GM12878 (cell line): ENCODE results near the gene TSHZ2. TPM values are rescaled to one million over a fixed set of nuclear protein-coding genes. Genes with fewer than 3 reads are reported as not detected.

Experiments used
- ATAC-seq: fragments of 200-7000 bp; cut with Tn5 transposase; 3 replicates; pipeline ENCODE4 v1.9.1; 2020; ENCODE audit warnings: mild to moderate bottlenecking, moderate library complexity
- BruUV-seq: library from RNA; stranded (reverse); fragments of 400-500 nt; replicated peaks from 2 replicates; lab custom pipeline; 2021; lab: Mats Ljungman, UMichigan
- CTCF ChIA-PET: fragments of 300-600 bp; sonication (Branson Sonifier 250); formaldehyde crosslinking; extraction: SDS; loops from one replicate; lab custom pipeline; 2021; ENCODE audit warnings: inconsistent platforms; lab: Yijun Ruan, JAX
- POLR2A ChIA-PET: fragments of 350-600 bp; formaldehyde crosslinking; extraction: SDS; loops from one replicate; lab custom pipeline; 2021; ENCODE audit warnings: inconsistent platforms; lab: Charles Lee
- RAD21 ChIA-PET: fragments of 300-600 bp; sonication (Branson Sonifier 250); formaldehyde crosslinking; loops from one replicate; lab custom pipeline; 2023; ENCODE audit warnings: antibody characterized with exemption; ENCODE audit not compliant: unreplicated experiment; lab: Charles Lee
- SMC1A ChIA-PET: fragments of 300-600 bp; sonication (Branson Sonifier 250); formaldehyde crosslinking; loops from one replicate; lab custom pipeline; 2023; ENCODE audit not compliant: unreplicated experiment, uncharacterized antibody; lab: Charles Lee
- DNase-seq: peaks from one replicate; pipeline ENCODE4 v3.0.0-alpha.2; 2011; ENCODE audit warnings: low read depth, low spot score
- FAIRE-seq: peaks from 3 replicates; lab custom pipeline; 2011; peaks lifted over from hg19 to GRCh38; lab: Jason Lieb, UNC
- H2AFZ ChIP-seq: 2 replicates; pipeline ENCODE4 v1.6.0; 2011; ENCODE audit warnings: low read depth, low read length, control low read depth; ENCODE audit not compliant: control insufficient read depth
- H3K27ac ChIP-seq: 2 replicates; pipeline ENCODE4 v1.5.1; 2011; ENCODE audit warnings: control low read depth; ENCODE audit not compliant: control insufficient read depth, insufficient read depth
- H3K27me3 ChIP-seq, 2 experiments: replicated peaks in 1 of 2; 2 replicates each; pipeline versions ENCODE4 v1.6.0 to v1.6.1; 2011; ENCODE audit warnings: low read length in 1 of 2; ENCODE audit not compliant: control insufficient read depth in 2 of 2, insufficient read depth in 2 of 2
- H3K36me3 ChIP-seq, 2 experiments: 2 replicates each; pipeline ENCODE4 v1.5.1; 2011; ENCODE audit warnings: low read length in 1 of 2; ENCODE audit not compliant: control insufficient read depth in 2 of 2, insufficient read depth in 2 of 2
- H3K4me1 ChIP-seq: 2 replicates; pipeline ENCODE4 v1.6.1; 2011; ENCODE audit warnings: mild to moderate bottlenecking, low read length, moderate library complexity, mixed read lengths; ENCODE audit not compliant: control insufficient read depth, insufficient read depth
- H3K4me2 ChIP-seq: 2 replicates; pipeline ENCODE4 v1.6.0; 2011; ENCODE audit warnings: control low read depth; ENCODE audit not compliant: control insufficient read depth, insufficient read depth
- H3K4me3 ChIP-seq: fragments of 200-600 bp; sonication (generic); 2 replicates; pipeline ENCODE4 v1.5.1; 2016
- H3K79me2 ChIP-seq: 2 replicates; pipeline ENCODE4 v1.6.0; 2011; ENCODE audit warnings: low read length; ENCODE audit not compliant: control insufficient read depth, insufficient read depth
- H3K9ac ChIP-seq: 2 replicates; pipeline ENCODE4 v1.8.0; 2011; ENCODE audit warnings: low read length, control low read depth, mixed read lengths; ENCODE audit not compliant: control insufficient read depth, insufficient read depth
- H3K9me3 ChIP-seq: replicated peaks from 3 replicates; pipeline ENCODE4 v1.5.1; 2011; ENCODE audit warnings: mild to moderate bottlenecking, low read length; ENCODE audit not compliant: control insufficient read depth, insufficient read depth
- H4K20me1 ChIP-seq: 2 replicates; pipeline ENCODE4 v1.6.0; 2011; ENCODE audit not compliant: control insufficient read depth, insufficient read depth
- CEBPZ ChIP-seq: fragments of 150-350 bp; IDR thresholded peaks from 2 replicates; pipeline ENCODE4 v1.6.1; 2016; ENCODE audit warnings: low read depth, low read length
- EGR1 ChIP-seq, 2 experiments: IDR thresholded peaks; 1 replicate in 1 of 2; 2 replicates in 1 of 2; pipeline ENCODE4 v1.6.1; 2011 to 2012; ENCODE audit warnings: low read depth in 2 of 2, low read length in 2 of 2, borderline replicate concordance in 1 of 2, mild to moderate bottlenecking in 1 of 2, moderate library complexity in 1 of 2
- FOS ChIP-seq: IDR thresholded peaks from 3 replicates; pipeline ENCODE4 v1.6.1; 2011; ENCODE audit warnings: borderline replicate concordance; ENCODE audit not compliant: insufficient read length; ENCODE audit errors: extremely low read depth
- GABPA ChIP-seq: IDR thresholded peaks from 2 replicates; pipeline ENCODE4 v1.6.1; 2014; ENCODE audit warnings: antibody characterized with exemption, low read depth, mild to moderate bottlenecking, inconsistent platforms
- HDGF ChIP-seq: fragments of 450-650 bp; IDR thresholded peaks from 2 replicates; pipeline ENCODE4 v1.6.1; 2016; ENCODE audit warnings: antibody characterized with exemption
- IKZF2 ChIP-seq, 2 experiments: fragments of 450-650 bp; IDR thresholded peaks; 2 replicates each; pipeline ENCODE4 v1.6.1; 2017; ENCODE audit warnings: mild to moderate bottlenecking in 2 of 2, moderate library complexity in 2 of 2
- NR2C1 ChIP-seq: fragments of 450-650 bp; IDR thresholded peaks from 2 replicates; pipeline ENCODE4 v1.6.1; 2017; ENCODE audit warnings: antibody characterized with exemption, mild to moderate bottlenecking, moderate library complexity
- POLR2A ChIP-seq: IDR thresholded peaks from 2 replicates; pipeline ENCODE4 v1.6.1; 2011; ENCODE audit warnings: low read depth, mild to moderate bottlenecking, low read length
- PRDM15 ChIP-seq: fragments of 450-650 bp; formaldehyde crosslinking; IDR thresholded peaks from 2 replicates; pipeline ENCODE4 v1.4.0; 2020; ENCODE audit warnings: mild to moderate bottlenecking, moderate library complexity
- RAD21 ChIP-seq: IDR thresholded peaks from 2 replicates; pipeline ENCODE4 v1.6.1; 2011; ENCODE audit warnings: mild to moderate bottlenecking, low read depth, low read length, moderate library complexity; ENCODE audit not compliant: insufficient read depth
- RAD51 ChIP-seq: fragments of 450-650 bp; IDR thresholded peaks from 2 replicates; pipeline ENCODE4 v1.6.1; 2016; ENCODE audit warnings: moderate library complexity, mild to moderate bottlenecking, inconsistent platforms
- SIN3A ChIP-seq: IDR thresholded peaks from 2 replicates; pipeline ENCODE4 v1.6.1; 2012; ENCODE audit warnings: low read depth, low read length, improper control_type of control experiment
- ZSCAN29 ChIP-seq: fragments of 450-650 bp; IDR thresholded peaks from 2 replicates; pipeline ENCODE4 v1.6.1; 2017; ENCODE audit warnings: mild to moderate bottlenecking, moderate library complexity
- WGBS: methylation state at CpG from one replicate; pipeline ENCODE4 v1.1.6; 2016; ENCODE audit warnings: low lambda C conversion rate; ENCODE audit not compliant: insufficient replicate concordance, insufficient coverage; ENCODE audit errors: missing lambda C conversion rate; 5-methylcytosine and 5-hydroxymethylcytosine counted together
- in situ Hi-C: fragments of 300-500 bp; cut with MboI; formaldehyde crosslinking; loops from 9 replicates; pipeline ENCODE4 v1.14.3; 2018; ENCODE audit warnings: mixed read lengths
- intact Hi-C: fragments of 100-400 bp; cut with micrococcal nuclease; formaldehyde crosslinking; loops from one replicate; pipeline ENCODE4 v1.14.2; 2022; ENCODE audit not compliant: unreplicated experiment
- polyA plus RNA-seq, 11 experiments: library from polyadenylated mRNA; depleted of rRNA in 4 of 11; unstranded in 6 of 11; stranded (reverse) in 5 of 11; fragments of >200 nt; fragmentation: Nextera tagmentation in 4 of 11; fragmentation: Illumina TruSeq in 1 of 11; extraction: Ambion mirVana in 4 of 11; extraction: Trizol in 1 of 11; gene quantifications; 1 replicate in 1 of 11; 2 replicates in 10 of 11; pipeline versions ENCODE4 v1.2.1 to v1.2.3, GENCODE V29; 2011 to 2016; ENCODE audit warnings: inconsistent platforms in 2 of 11, missing spikeins in 2 of 11, low read depth in 1 of 11
- total RNA-seq, 4 experiments: library from RNA; depleted of rRNA in 3 of 4; stranded (reverse); fragments of >200 nt in 3 of 4; fragmentation: Illumina TruSeq in 1 of 4; extraction: Trizol in 1 of 4; gene quantifications; 2 replicates each; pipeline versions ENCODE4 v1.2.1 to v1.2.3, GENCODE V29; 2013 to 2021

Gene TSHZ2
- total and polyA plus RNA-seq, 10 of the 15 experiments (the other 5 are each of a cell fraction or from before 2014, with no cell fraction given), result 0.01 to 0.86 (median 0.13) TPM; not detected in 2

- TF ChIP-seq PRDM15 (no peak), RAD51 (no peak), CEBPZ (no peak)
These were observed 322.6 kb downstream of the TSHZ2 start (continued) for GRCh38 chr20:53294804-53295203.

GRCh38 chr20:53296025-53296424 lies 323.9 kb downstream of the TSHZ2 start:
- POLR2A ChIA-PET, result no interaction called here
- TF ChIP-seq NR2C1 (no peak), GABPA (no peak), POLR2A (no peak), RAD21 (no peak), IKZF2 (IDR thresholded peaks at IDR 0.05) (no peak), RAD51 (no peak), CEBPZ (no peak), EGR1 (IDR thresholded peaks at IDR 0.05; ENCODE audit: borderline replicate concordance in 1 of 2, low read depth in 2 of 2, low read length in 2 of 2) (no peak), HDGF (no peak), ZSCAN29 (no peak), SIN3A (no peak), FOS (no peak)

More at GRCh38 chr20:53296025-53296424, 323.9 kb downstream of the TSHZ2 start:
- Histone ChIP-seq H4K20me1 (no peaks in the 10 kb centered on the region), H3K27ac (no peak overlapping the region), H3K4me2 (no peak overlapping the region), H3K9me3 (no peaks in the 10 kb centered on the region), H3K4me3 (no peak overlapping the region), H3K27me3 (peaks cover 0 to 4% of the 10 kb centered on the region in 2 experiments; a peak in 3 of 4 replicates), H2AFZ (no peak overlapping the region), H3K79me2 (no peaks in the 10 kb centered on the region), H3K9ac (no peak overlapping the region), H3K36me3 (no peaks in the 10 kb centered on the region), H3K4me1 (no peaks in the 10 kb centered on the region)
- DNase-seq (no peak), FAIRE-seq (no peak), ATAC-seq (no peak)
- ChIA-PET SMC1A (interaction anchor here (0.6 kb wide), 2 partner anchors 459 to 1856 kb away, joined by 3 to 4 read pairs; no protein-coding TSS in a partner anchor), CTCF (interaction anchor here (0.6 kb wide), 1 partner anchor 294 kb away, joined by 4 read pairs; no protein-coding TSS in a partner anchor), RAD21 (no interaction called here)
- in situ Hi-C loops (no loop called here), intact Hi-C loops (no loop called here)
- WGBS, result 8% methylated on average over 2 of the region's 2 CpGs
- BruUV-seq, result no TSS peak
